HG03039 (cell line): ENCODE measurements around the gene GYPB.
"Not testable (repeated sequence)": the region's sequence is repeated elsewhere in the genome, so short reads cannot be mapped to it uniquely, and the experiment has no call there.

Source experiments
- ATAC-seq: cut with Tn5 transposase; IDR thresholded peaks from one replicate; pipeline ENCODE4 v1.9.1; 2021; ENCODE audit warnings: mild to moderate bottlenecking, moderate library complexity; ENCODE audit not compliant: unreplicated experiment

The GYPB gene

GRCh38 chr4:143950185-143950584, 69.0 kb downstream of the GYPB start:
- not testable (repeated sequence) for ATAC-seq

DNA sequence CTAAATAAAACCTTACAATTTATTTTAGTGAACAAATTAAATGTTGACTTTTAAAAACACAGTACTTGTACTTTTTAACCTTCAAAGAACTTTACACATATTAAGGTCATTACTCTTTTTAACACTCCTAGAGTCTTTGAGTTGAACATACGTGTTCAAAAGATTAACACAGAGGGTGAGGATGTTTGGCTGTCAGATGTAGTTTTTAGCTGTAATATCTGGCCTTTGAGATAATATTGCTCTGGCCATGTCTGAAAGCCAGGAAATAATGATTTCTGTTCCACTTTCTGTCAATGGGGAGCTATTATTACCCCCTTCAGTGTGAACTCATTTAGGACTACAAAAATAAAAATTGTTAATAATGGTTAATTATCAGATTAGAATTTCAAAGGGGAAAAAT, 71.7 kb downstream of the GYPB start:
- not testable (repeated sequence) for ATAC-seq
